A375 (cell line): ENCODE measurements around the gene ABHD3. TPM values are rescaled to one million over a fixed set of nuclear protein-coding genes. Genes with fewer than 3 reads are reported as not detected.

Experiments
- small RNA-seq: library from RNA; depleted of rRNA; stranded (forward); fragments of <200 nt; gene quantifications from one replicate; pipeline ENCODE3, GENCODE V24; 2014
- total RNA-seq: library from RNA; depleted of rRNA; stranded (reverse); fragments of >200 nt; shearing (Covaris generic); gene quantifications from 2 replicates; pipeline ENCODE4 v1.2.3, GENCODE V29; 2014; rRNA removed

The ABHD3 gene
- total RNA-seq: 4.8 and 5.6 TPM in 2 replicates

GRCh38 chr18:21704603-21705364, at the start of gene ABHD3:
Gene ABHD3 (minus strand): TSS chr18:21704774. CDS start chr18:21704665, 109 bp downstream.

GRCh38 chr18:21740538-21741311, 36.2 kb upstream of the ABHD3 start, which contains the start of gene MIB1:
Gene MIB1 (plus strand): TSS chr18:21740792. CDS start chr18:21741584, 792 bp downstream.

GRCh38 chr18:21612125-21613039, 92.2 kb downstream of the ABHD3 start, which contains the start of gene SNRPD1:
Gene SNRPD1 (plus strand): TSS chr18:21612314. CDS start chr18:21612430, 116 bp downstream.

Small RNA genes within 50 kb of the gene (small RNA-seq; reads per million reads assigned to genes)
- gene MIR320C1 (not detected), gene RF00019 (not detected), gene RF01241 (not detected)

Other genes with a start within 250 kb of the ABHD3 start
- 9.0 and 11.3 TPM in 2 replicates for gene ESCO1, start 104.1 kb downstream of the ABHD3 start, total RNA-seq
- 131 and 136 TPM in 2 replicates for gene SNRPD1, start 92.5 kb downstream of the ABHD3 start, total RNA-seq
- gene MIB1, start 36.0 kb upstream of the ABHD3 start, total RNA-seq: 18.0 and 24.5 TPM in 2 replicates